K562 (cell line): ENCODE results near the gene CACNA2D3.

ENCODE experiments used
- CEBPG ChIP-seq, 3 experiments: fragments of 200-800 bp in 1 of 3; sonication (Bioruptor generic) in 1 of 3; sonication (generic) in 1 of 3; formaldehyde crosslinking in 1 of 3; IDR thresholded peaks in 2 of 3; conservative IDR thresholded peaks in 1 of 3; 2 replicates each; pipeline versions ENCODE4 v1.6.1 to v1.8.0; 2016 to 2022; ENCODE audit warnings: missing compliant biosample characterization in 2 of 3, missing genetic modification characterization in 2 of 3, mild to moderate bottlenecking in 1 of 3, missing genetic modification reagents in 1 of 3
- CTCF ChIP-seq, 3 experiments: IDR thresholded peaks in 2 of 3; conservative IDR thresholded peaks in 1 of 3; 2 replicates each; pipeline ENCODE4 v1.5.1; 2011 to 2012; ENCODE audit warnings: low read length in 3 of 3, mild to moderate bottlenecking in 3 of 3, control low read depth in 2 of 3, improper control_type of control experiment in 1 of 3, inconsistent platforms in 1 of 3, low read depth in 1 of 3, mixed read lengths in 1 of 3, moderate library complexity in 1 of 3; ENCODE audit not compliant: insufficient read depth in 2 of 3
- ZNF174 ChIP-seq: fragments of 250-450 bp; sonication (Bioruptor Pico); IDR thresholded peaks from 2 replicates; pipeline ENCODE4 v1.4.0; 2020; ENCODE audit warnings: mild to moderate bottlenecking

DNA sequence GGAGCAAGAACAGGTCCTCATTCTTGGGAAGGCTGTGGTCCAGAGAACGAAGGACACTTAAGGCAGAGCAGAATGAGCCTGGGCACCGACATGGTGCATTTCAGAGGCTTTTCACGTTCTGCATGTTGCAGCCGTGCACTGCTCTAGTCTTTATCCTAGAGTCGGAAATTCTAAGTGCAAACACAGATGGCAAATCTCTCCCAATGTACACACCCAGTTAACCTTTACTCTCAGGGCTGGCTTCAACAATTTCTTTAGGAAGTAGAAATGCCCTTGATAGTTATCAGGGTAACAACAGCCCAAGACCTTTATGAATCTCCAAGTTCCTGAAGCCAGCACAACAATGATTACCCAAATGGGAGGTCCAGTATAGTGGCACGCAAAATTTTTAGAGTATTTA is 844.6 kb downstream of the CACNA2D3 start:
- TF ChIP-seq CTCF (IDR thresholded peaks at IDR 0.05 in 2 of 3, conservative IDR thresholded peaks at IDR 0.05 in 1 of 3; ENCODE audit: insufficient read depth in 2 of 3, low read depth in 1 of 3, low read length in 3 of 3) = no peak
- TF ChIP-seq ZNF174 (CRISPR knock-in tag) = no peak
- TF ChIP-seq CEBPG (CRISPR knock-in tag; IDR thresholded peaks at IDR 0.05) = no peak
- no peak for TF ChIP-seq CEBPG (tag; conservative IDR thresholded peaks at IDR 0.05 in 1 of 2, IDR thresholded peaks at IDR 0.05 in 1 of 2)
